ENCODE data around the gene IDS. TPM values are rescaled to one million over a fixed set of nuclear protein-coding genes. Genes with fewer than 3 reads are reported as not detected.
"Not testable (repeated sequence)": the region's sequence is repeated elsewhere in the genome, so short reads cannot be mapped to it uniquely, and the experiment has no call there.

IDS gene
- total and polyA plus RNA-seq, 5 donors from 2014 or later = 116 to 287 (median 139) TPM

DNA sequence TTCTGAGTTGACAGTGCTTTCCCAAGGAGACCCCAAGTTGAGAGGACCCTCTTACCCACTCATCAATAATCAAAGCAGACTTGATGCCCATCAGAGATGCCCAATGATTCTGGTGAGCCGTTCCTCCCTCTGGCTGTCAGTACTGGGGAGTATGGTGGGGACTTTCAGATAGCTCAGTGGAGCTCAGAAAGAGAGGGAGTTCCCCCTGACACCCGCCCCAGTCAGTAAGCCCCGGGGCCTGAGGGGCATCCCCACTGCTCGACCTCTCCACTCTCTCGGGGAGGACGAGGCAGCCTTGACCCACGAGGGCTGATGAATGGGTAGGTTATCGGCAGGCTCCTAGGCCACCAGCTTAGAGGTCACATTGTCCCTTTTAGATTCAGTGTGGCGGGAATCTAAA is 17.1 kb downstream of the IDS start:
- not testable (repeated sequence) for H3K4me3 Mint-ChIP-seq; ATAC-seq (ENCODE audit: low read depth in 2 of 2); H3K4me1 ChIP-seq (ENCODE audit: control insufficient read depth, insufficient read depth, low read length, poor library complexity, severe bottlenecking); H3K27ac ChIP-seq (ENCODE audit: insufficient read depth, low read length, poor library complexity, severe bottlenecking); H3K9me3 ChIP-seq (ENCODE audit: control insufficient read depth in 2 of 2, low read length in 2 of 2); DNase-seq; H3K27me3 Mint-ChIP-seq; H3K4me1 Mint-ChIP-seq; H3K4me3 ChIP-seq (ENCODE audit: low read depth, low read length); H3K9me3 Mint-ChIP-seq; H3K27ac Mint-ChIP-seq; H3K27me3 ChIP-seq (ENCODE audit: control insufficient read depth, insufficient read depth, low read length)
- H3K36me3 Mint-ChIP-seq = peaks cover 24% of the 10 kb centered on the region
- H3K36me3 ChIP-seq (ENCODE audit: control insufficient read depth, insufficient read depth, low read length) = peaks cover 81% of the 10 kb centered on the region

DNA sequence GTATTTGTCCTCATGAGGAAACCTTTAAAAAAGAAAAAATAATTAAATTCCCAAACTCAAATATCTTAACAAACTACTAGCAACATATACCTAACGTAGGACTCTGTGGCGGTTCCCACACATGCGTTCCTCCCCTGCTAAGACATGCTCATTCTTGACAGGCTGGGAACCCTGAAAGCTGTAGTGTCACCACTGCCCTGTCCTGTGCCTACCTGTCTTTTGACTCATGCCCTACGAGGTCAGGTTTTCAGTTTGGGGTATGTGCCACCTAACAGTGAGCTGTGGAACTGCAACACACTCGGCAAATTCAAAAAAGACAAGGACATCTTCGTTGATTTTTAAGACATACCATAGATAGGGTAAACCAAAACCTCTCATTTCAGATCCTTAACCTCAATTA is 17.8 kb downstream of the IDS start:
- H3K36me3 Mint-ChIP-seq = peaks cover 28% of the 10 kb centered on the region
- no peak overlapping the region for H3K27ac Mint-ChIP-seq
- Histone ChIP-seq H3K36me3 (ENCODE audit: control insufficient read depth, insufficient read depth, low read length) (peaks cover 84% of the 10 kb centered on the region), H3K27me3 (ENCODE audit: control insufficient read depth, insufficient read depth, low read length) (no peaks in the 10 kb centered on the region), H3K27ac (ENCODE audit: insufficient read depth, low read length, poor library complexity, severe bottlenecking) (no peak overlapping the region), H3K4me1 (ENCODE audit: control insufficient read depth, insufficient read depth, low read length, poor library complexity, severe bottlenecking) (no peaks in the 10 kb centered on the region), H3K4me3 (ENCODE audit: low read depth, low read length) (no peak overlapping the region), H3K9me3 (ENCODE audit: control insufficient read depth in 2 of 2, low read length in 2 of 2) (no peaks in the 10 kb centered on the region)
- ATAC-seq (ENCODE audit: low read depth in 2 of 2) (peak; percentile 44 to 50), DNase-seq (peak in 1 of 3 donors; percentile 32)
- no peaks in the 10 kb centered on the region for H3K27me3 Mint-ChIP-seq
- peaks cover 0 to 1% (median 0%) of the 10 kb centered on the region in 7 donors for H3K9me3 Mint-ChIP-seq
- peaks cover 0 to 9% (median 3%) of the 10 kb centered on the region in 4 donors for H3K4me1 Mint-ChIP-seq
- H3K4me3 Mint-ChIP-seq = peak overlapping the region in 1 of 4 donors; percentile 72

DNA sequence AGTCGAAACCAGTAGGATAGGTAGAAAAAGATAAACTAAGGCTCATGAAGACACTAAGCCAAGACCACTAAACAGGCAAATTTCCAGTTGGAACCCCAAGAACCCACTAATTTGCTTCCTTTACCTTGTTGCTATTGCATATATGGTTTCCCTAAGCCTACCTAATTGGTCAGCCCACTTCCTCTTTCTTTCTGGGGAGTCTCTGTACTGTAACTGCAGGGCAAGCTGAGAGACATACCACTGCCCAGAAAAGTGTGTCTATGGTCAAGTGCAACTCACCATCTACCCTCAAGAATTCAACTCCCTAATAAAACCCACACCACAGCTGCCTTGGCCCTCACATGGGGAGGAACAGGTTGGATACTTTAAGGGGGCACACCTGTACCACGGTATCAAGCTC is 28.6 kb downstream of the IDS start:
- Mint-ChIP-seq H3K36me3 (peaks cover 9% of the 10 kb centered on the region), H3K27me3 (no peaks in the 10 kb centered on the region), H3K4me1 (peaks cover 0 to 4% (median 0%) of the 10 kb centered on the region in 4 donors), H3K27ac (peak overlapping the region in 1 of 3 donors; percentile 90), H3K4me3 (no peak overlapping the region), H3K9me3 (peaks cover 0 to 4% (median 0%) of the 10 kb centered on the region in 7 donors)
- Histone ChIP-seq H3K4me3 (ENCODE audit: low read depth, low read length) (no peak overlapping the region), H3K36me3 (ENCODE audit: control insufficient read depth, insufficient read depth, low read length) (peaks cover 34% of the 10 kb centered on the region), H3K27me3 (ENCODE audit: control insufficient read depth, insufficient read depth, low read length) (no peaks in the 10 kb centered on the region), H3K4me1 (ENCODE audit: control insufficient read depth, insufficient read depth, low read length, poor library complexity, severe bottlenecking) (no peaks in the 10 kb centered on the region), H3K27ac (ENCODE audit: insufficient read depth, low read length, poor library complexity, severe bottlenecking) (no peak overlapping the region), H3K9me3 (ENCODE audit: control insufficient read depth in 2 of 2, low read length in 2 of 2) (no peaks in the 10 kb centered on the region)
- no peak for ATAC-seq (ENCODE audit: low read depth in 2 of 2)
- no peak for DNase-seq

DNA sequence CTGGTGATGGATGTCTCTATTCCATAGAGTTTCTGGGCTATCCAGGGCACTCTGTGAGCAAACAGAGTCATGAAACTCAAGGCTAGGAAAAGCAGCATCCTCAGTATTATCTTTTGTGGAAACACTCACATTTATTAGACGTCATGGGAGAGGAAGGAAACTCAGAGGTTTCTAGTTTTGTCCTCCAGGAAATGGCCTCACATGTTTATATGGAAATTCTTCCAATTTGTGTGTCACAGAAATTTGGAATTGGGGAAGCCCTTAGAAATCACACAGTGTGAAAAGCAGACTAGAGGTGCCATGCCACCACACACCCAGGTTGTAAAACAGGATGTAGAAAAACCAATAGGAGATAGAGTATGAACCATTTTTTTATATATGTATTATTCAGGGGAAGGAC is 31.1 kb downstream of the IDS start:
- Mint-ChIP-seq H3K9me3 (peaks cover 0 to 4% (median 0%) of the 10 kb centered on the region in 7 donors), H3K4me3 (no peak overlapping the region)

DNA sequence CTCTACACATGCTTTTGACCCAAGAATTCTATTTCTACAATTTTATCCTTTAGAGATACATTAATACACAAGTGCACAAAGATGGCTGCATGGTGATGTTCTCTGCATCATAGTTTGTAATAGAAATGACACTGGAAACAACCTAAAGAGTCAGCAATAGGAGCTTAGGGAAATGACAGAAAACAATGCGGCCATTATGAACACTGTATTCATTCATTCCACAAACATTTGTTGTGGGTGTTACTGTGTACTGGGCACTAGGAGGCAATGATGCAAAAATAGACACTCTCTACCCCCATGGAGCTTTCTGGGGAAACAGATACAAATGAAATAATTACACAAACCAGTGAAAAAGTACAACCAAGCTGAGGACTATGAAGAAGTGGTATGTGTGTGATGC is 32.0 kb downstream of the IDS start:
- H3K27ac ChIP-seq (ENCODE audit: insufficient read depth, low read length, poor library complexity, severe bottlenecking) = no peak overlapping the region
- H3K4me1 ChIP-seq (ENCODE audit: control insufficient read depth, insufficient read depth, low read length, poor library complexity, severe bottlenecking) = peaks cover 5% of the 10 kb centered on the region
- peaks cover 0 to 4% (median 0%) of the 10 kb centered on the region in 7 donors for H3K9me3 Mint-ChIP-seq
- H3K4me1 Mint-ChIP-seq = peaks cover 0 to 4% (median 0%) of the 10 kb centered on the region in 4 donors
- peaks cover 11% of the 10 kb centered on the region for H3K36me3 ChIP-seq (ENCODE audit: control insufficient read depth, insufficient read depth, low read length)
- no peaks in the 10 kb centered on the region for H3K27me3 Mint-ChIP-seq
- no peak for DNase-seq
- no peaks in the 10 kb centered on the region for H3K36me3 Mint-ChIP-seq
- H3K9me3 ChIP-seq (ENCODE audit: control insufficient read depth in 2 of 2, low read length in 2 of 2) = no peaks in the 10 kb centered on the region
- H3K4me3 ChIP-seq (ENCODE audit: low read depth, low read length) = no peak overlapping the region
- H3K27me3 ChIP-seq (ENCODE audit: control insufficient read depth, insufficient read depth, low read length) = no peaks in the 10 kb centered on the region
- no peak overlapping the region for H3K4me3 Mint-ChIP-seq
- no peak for ATAC-seq (ENCODE audit: low read depth in 2 of 2)
- peak overlapping the region in 2 of 3 donors; percentile 55 to 87 for H3K27ac Mint-ChIP-seq

More for the DNA sequence above, 31.1 kb downstream of the IDS start:
- Histone ChIP-seq H3K4me1 (ENCODE audit: control insufficient read depth, insufficient read depth, low read length, poor library complexity, severe bottlenecking) (peaks cover 5% of the 10 kb centered on the region), H3K36me3 (ENCODE audit: control insufficient read depth, insufficient read depth, low read length) (peaks cover 14% of the 10 kb centered on the region), H3K9me3 (ENCODE audit: control insufficient read depth in 2 of 2, low read length in 2 of 2) (no peaks in the 10 kb centered on the region), H3K4me3 (ENCODE audit: low read depth, low read length) (no peak overlapping the region), H3K27ac (ENCODE audit: insufficient read depth, low read length, poor library complexity, severe bottlenecking) (no peak overlapping the region), H3K27me3 (ENCODE audit: control insufficient read depth, insufficient read depth, low read length) (no peaks in the 10 kb centered on the region)
- H3K27me3 Mint-ChIP-seq = no peaks in the 10 kb centered on the region
- H3K4me1 Mint-ChIP-seq = peaks cover 0 to 4% (median 0%) of the 10 kb centered on the region in 4 donors
- ATAC-seq (ENCODE audit: low read depth in 2 of 2) (no peak), DNase-seq (no peak)
- H3K27ac Mint-ChIP-seq = no peak overlapping the region
- H3K36me3 Mint-ChIP-seq = peaks cover 4% of the 10 kb centered on the region

DNA sequence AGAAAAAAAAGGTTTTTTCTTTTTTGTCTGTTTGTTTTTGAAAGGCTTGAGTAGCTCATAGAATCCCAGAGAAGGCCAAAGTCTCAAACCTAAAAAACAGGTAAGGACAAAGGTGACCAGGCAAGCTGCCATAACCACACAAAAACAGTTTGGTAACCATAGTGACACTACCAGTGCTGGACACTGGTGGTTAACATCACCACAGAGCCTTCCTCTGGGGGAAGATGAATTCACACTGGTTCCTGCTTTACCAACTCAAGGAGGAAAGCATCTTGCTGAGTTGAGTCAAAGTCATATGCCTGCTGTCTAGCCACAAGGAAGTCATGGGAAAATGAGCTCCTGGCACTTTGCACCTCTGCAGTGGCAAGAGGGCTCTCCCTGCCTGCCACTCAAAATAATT is 32.5 kb downstream of the IDS start:
- H3K36me3 ChIP-seq (ENCODE audit: control insufficient read depth, insufficient read depth, low read length) = peaks cover 6% of the 10 kb centered on the region
- Mint-ChIP-seq H3K4me1 (peaks cover 0 to 4% (median 0%) of the 10 kb centered on the region in 4 donors), H3K4me3 (no peak overlapping the region), H3K27ac (no peak overlapping the region), H3K9me3 (peaks cover 0 to 4% (median 0%) of the 10 kb centered on the region in 7 donors), H3K27me3 (no peaks in the 10 kb centered on the region), H3K36me3 (no peaks in the 10 kb centered on the region)
- DNase-seq (no peak), ATAC-seq (ENCODE audit: low read depth in 2 of 2) (no peak)
- H3K9me3 ChIP-seq (ENCODE audit: control insufficient read depth in 2 of 2, low read length in 2 of 2) = no peaks in the 10 kb centered on the region
- H3K27ac ChIP-seq (ENCODE audit: insufficient read depth, low read length, poor library complexity, severe bottlenecking) = no peak overlapping the region
- H3K4me3 ChIP-seq (ENCODE audit: low read depth, low read length) = no peak overlapping the region
- H3K4me1 ChIP-seq (ENCODE audit: control insufficient read depth, insufficient read depth, low read length, poor library complexity, severe bottlenecking) = peaks cover 5% of the 10 kb centered on the region
- no peaks in the 10 kb centered on the region for H3K27me3 ChIP-seq (ENCODE audit: control insufficient read depth, insufficient read depth, low read length)

DNA sequence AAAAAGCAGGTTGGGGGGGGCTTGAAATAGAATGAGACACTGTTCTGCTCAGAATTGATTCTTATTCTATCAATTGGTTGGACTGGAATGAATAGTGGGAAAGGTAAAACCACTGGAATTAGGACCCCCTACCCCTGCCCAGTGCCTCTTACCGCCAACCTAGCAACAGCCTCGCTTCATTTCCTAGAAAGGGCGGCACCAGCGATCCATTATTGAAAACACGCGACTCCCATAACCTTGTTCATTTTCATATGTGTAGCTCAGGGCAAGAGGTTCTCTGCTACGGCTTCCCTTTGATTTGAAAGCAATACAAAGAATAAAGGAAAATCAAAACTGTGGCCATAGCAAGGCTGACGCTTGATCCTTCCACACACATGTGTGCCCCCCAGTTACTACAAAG is 33.7 kb downstream of the IDS start:
- Mint-ChIP-seq H3K27me3 (no peaks in the 10 kb centered on the region), H3K4me3 (no peak overlapping the region), H3K36me3 (no peaks in the 10 kb centered on the region), H3K27ac (no peak overlapping the region), H3K9me3 (peaks cover 0 to 3% (median 0%) of the 10 kb centered on the region in 7 donors), H3K4me1 (peaks cover 0 to 4% (median 0%) of the 10 kb centered on the region in 4 donors)
- Histone ChIP-seq H3K9me3 (ENCODE audit: control insufficient read depth in 2 of 2, low read length in 2 of 2) (no peaks in the 10 kb centered on the region), H3K4me1 (ENCODE audit: control insufficient read depth, insufficient read depth, low read length, poor library complexity, severe bottlenecking) (peaks cover 5% of the 10 kb centered on the region), H3K4me3 (ENCODE audit: low read depth, low read length) (no peak overlapping the region), H3K36me3 (ENCODE audit: control insufficient read depth, insufficient read depth, low read length) (peaks cover 2% of the 10 kb centered on the region), H3K27ac (ENCODE audit: insufficient read depth, low read length, poor library complexity, severe bottlenecking) (no peak overlapping the region), H3K27me3 (ENCODE audit: control insufficient read depth, insufficient read depth, low read length) (no peaks in the 10 kb centered on the region)
- ATAC-seq (ENCODE audit: low read depth in 2 of 2) = no peak
- no peak for DNase-seq

DNA sequence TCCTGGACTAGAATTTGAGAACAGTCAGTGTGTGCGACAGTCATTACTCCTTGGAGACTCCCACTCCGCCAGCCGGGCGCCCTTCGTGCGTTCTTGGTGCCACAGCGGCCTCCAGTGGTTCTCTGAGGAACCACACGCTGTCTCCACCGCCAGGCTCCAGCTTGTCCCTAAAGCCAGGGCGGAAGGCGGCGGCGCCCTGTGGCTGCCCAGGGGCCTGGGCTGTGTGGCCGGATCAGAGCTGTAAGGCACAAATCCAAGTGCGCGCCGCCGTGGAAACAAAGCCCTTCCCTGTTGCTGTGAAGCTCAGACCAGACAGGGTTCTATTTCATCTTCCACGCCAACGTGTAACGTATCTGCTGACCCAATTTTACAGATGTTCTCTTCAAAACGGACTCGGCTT is 34.2 kb downstream of the IDS start:
- no peak overlapping the region for H3K4me3 ChIP-seq (ENCODE audit: low read depth, low read length)
- peaks cover 2% of the 10 kb centered on the region for H3K36me3 ChIP-seq (ENCODE audit: control insufficient read depth, insufficient read depth, low read length)
- Mint-ChIP-seq H3K27ac (no peak overlapping the region), H3K36me3 (no peaks in the 10 kb centered on the region), H3K9me3 (peaks cover 0 to 4% (median 0%) of the 10 kb centered on the region in 7 donors), H3K4me3 (no peak overlapping the region), H3K4me1 (peaks cover 0 to 4% (median 0%) of the 10 kb centered on the region in 4 donors), H3K27me3 (no peaks in the 10 kb centered on the region)
- ATAC-seq (ENCODE audit: low read depth in 2 of 2) = peak; percentile 57 to 65
- peak; percentile 40 to 54 (median 41) for DNase-seq
- H3K4me1 ChIP-seq (ENCODE audit: control insufficient read depth, insufficient read depth, low read length, poor library complexity, severe bottlenecking) = peaks cover 5% of the 10 kb centered on the region
- H3K27ac ChIP-seq (ENCODE audit: insufficient read depth, low read length, poor library complexity, severe bottlenecking) = no peak overlapping the region
- H3K27me3 ChIP-seq (ENCODE audit: control insufficient read depth, insufficient read depth, low read length) = no peaks in the 10 kb centered on the region
- no peaks in the 10 kb centered on the region for H3K9me3 ChIP-seq (ENCODE audit: control insufficient read depth in 2 of 2, low read length in 2 of 2)

Measured in CD4-positive, CD25-positive, alpha-beta regulatory T cell (primary cell).